22Rv1 (cell line): ENCODE measurements around the gene ALDH3A2.
A peak's percentile ranks its signal among the peaks of the same experiment; 100 is the strongest.

ENCODE experiments used
- H3K27ac ChIP-seq: fragments of 450-650 bp; 2 replicates; pipeline ENCODE4 v1.5.1; 2017
- ZFX ChIP-seq: fragments of 450-650 bp; IDR thresholded peaks from 2 replicates; pipeline ENCODE4 v1.6.1; 2017; ENCODE audit warnings: antibody characterized with exemption, borderline replicate concordance
- TF ChIP-seq, protein P1 (sequence below): fragments of 450-650 bp; IDR thresholded peaks from 2 replicates; pipeline ENCODE4 v1.5.1; 2017; ENCODE audit warnings: mild to moderate bottlenecking

Gene ALDH3A2

DNA sequence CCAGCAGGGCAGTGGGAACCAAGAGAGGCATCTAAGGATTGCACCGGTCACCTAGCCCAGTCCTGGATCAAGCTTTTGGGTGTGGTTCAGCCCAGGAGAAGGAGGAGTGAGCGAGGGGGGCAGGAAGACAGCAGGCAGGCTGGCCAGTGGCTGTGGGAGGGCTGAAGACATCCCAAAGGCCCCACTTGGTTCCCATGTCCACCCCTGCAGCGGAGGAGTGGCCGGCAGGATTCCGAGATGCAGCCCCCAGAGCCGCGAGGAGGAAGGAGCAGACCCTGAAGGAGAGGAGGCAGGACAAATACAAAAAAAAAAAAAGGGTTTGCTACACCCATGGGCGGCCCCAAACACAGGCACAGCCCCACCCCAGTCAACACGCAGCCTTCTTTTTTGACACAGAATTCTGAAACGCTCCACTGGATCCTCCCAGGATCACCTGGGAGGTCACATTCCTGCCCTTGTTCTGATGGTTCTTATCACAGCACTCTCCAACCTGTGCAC is 68.9 kb downstream of the ALDH3A2 start:
- H3K27ac ChIP-seq: no peak overlapping the region
- TF ChIP-seq, protein P1, sequence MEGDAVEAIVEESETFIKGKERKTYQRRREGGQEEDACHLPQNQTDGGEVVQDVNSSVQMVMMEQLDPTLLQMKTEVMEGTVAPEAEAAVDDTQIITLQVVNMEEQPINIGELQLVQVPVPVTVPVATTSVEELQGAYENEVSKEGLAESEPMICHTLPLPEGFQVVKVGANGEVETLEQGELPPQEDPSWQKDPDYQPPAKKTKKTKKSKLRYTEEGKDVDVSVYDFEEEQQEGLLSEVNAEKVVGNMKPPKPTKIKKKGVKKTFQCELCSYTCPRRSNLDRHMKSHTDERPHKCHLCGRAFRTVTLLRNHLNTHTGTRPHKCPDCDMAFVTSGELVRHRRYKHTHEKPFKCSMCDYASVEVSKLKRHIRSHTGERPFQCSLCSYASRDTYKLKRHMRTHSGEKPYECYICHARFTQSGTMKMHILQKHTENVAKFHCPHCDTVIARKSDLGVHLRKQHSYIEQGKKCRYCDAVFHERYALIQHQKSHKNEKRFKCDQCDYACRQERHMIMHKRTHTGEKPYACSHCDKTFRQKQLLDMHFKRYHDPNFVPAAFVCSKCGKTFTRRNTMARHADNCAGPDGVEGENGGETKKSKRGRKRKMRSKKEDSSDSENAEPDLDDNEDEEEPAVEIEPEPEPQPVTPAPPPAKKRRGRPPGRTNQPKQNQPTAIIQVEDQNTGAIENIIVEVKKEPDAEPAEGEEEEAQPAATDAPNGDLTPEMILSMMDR: no peak
- no peak for TF ChIP-seq ZFX

DNA sequence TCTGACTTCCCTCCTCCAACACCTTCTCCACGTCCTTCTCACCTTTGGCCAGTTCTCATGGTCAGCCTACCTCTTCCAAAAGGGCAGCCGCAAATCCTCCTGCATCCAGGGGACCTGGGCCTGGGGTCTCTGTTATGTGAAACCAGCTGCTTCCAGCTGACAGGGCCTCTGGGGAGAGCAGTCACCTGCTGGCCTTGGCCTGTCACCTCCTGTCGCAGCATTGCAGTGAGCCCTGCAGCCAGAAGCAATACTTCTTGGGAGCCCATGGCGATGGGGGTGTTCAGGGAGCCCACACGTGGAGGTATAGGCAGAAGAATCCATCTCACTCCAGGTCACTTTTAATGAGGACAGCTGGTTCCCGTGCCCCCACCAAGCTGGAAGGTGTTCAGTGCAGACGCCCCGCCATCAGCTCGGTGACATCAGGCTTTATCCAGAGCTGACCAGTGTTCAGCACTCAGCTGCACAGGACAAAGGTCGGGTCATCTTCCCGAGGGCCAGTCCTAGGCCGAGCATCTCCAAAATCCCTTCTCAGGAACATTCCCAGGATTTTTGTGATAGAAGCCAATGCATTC is 69.6 kb downstream of the ALDH3A2 start:
- TF ChIP-seq ZFX: no peak
- TF ChIP-seq, protein P1: no peak
- H3K27ac ChIP-seq: no peak overlapping the region

DNA sequence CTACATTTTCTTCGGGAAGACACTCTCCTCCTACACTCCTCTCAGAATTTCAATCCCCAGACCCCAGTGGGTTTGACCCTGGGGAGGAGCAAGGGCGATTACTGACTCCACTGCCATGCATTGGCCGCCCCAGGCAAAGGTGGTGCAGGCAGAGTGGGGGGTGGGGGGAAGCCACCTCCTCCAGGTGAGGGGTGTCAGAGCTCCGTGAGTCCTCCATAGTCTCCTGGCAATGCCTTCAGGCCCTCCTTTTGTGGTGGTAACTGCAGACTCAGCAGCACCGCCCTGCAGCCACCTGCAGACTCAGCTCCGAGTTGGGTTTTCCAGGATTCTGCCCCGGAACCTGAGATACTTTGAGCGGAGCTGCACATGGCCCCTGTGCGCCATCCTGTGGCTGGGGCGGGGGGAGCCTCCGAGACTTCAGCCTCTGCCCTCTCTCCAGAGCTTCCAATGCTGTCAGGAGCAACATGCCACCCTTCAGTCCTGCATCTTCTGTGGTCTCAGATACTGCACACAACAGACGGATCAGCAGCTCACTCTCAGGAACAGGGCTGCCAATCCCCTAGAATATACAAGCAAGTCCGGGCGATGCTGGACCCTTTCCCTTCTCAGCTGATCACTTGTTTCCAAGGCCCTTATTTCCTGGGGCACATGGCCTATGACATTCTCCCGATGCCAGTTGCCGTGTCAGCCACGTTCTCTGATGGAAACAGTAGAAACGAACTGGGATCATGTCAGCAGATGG is 70.2 kb downstream of the ALDH3A2 start:
- no peak overlapping the region for H3K27ac ChIP-seq
- no peak for TF ChIP-seq ZFX
- TF ChIP-seq, protein P1: peak; percentile 51

DNA sequence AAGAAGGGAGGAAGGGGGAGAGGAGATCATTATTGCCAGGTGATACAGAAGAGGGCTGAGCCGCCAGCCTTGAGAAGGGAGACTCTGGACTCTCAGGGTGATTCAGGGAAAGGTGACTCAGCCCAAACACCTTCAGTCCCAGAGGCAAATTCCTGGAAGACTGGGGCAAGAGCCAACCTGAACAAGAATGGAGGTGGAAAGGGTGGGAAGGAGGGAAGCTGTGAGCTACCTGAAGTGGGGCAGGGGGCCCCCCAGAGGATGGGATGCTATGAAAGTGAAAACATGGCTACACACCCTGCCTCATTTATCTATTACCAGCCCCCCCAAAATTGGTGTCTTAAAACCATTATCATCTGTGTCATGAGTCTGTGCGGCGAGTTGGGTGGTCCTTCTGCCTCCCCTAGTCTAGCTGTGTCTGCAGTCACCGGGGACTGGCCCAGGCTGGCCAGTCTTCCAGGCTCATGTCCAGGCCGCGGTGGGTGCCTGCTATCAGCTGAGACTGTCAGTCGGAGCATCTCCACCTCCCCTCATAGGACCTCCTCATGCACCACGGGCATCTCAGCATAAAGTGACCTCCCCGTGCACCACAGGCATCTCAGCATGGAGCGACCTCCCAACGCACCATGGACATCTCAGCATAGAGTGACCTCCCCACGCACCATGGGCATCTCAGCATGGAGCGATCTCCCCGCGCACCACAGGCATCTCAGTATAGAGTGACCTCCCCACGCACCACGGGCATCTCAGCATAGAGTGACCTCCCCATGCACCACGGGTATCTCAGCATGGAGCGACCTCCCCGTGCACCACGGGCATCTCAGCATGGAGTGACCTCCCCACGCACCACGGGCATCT is 71.0 kb downstream of the ALDH3A2 start:
- TF ChIP-seq ZFX: no peak
- TF ChIP-seq, protein P1: no peak
- H3K27ac ChIP-seq: no peak overlapping the region

DNA sequence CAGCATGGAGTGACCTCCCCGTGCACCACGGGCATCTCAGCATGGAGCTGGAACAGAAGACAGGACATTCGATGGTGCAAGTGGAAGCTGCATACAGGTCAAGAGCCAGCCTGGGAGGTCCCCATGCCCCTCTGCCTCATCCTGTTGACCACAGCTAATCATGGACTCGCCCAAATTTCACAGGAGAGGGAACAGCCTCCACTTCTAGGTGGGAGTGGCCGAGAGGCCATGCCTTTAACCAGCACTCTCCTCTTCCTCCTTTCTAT is 71.6 kb downstream of the ALDH3A2 start:
- no peak overlapping the region for H3K27ac ChIP-seq
- TF ChIP-seq ZFX: no peak
- TF ChIP-seq, protein P1: no peak

DNA sequence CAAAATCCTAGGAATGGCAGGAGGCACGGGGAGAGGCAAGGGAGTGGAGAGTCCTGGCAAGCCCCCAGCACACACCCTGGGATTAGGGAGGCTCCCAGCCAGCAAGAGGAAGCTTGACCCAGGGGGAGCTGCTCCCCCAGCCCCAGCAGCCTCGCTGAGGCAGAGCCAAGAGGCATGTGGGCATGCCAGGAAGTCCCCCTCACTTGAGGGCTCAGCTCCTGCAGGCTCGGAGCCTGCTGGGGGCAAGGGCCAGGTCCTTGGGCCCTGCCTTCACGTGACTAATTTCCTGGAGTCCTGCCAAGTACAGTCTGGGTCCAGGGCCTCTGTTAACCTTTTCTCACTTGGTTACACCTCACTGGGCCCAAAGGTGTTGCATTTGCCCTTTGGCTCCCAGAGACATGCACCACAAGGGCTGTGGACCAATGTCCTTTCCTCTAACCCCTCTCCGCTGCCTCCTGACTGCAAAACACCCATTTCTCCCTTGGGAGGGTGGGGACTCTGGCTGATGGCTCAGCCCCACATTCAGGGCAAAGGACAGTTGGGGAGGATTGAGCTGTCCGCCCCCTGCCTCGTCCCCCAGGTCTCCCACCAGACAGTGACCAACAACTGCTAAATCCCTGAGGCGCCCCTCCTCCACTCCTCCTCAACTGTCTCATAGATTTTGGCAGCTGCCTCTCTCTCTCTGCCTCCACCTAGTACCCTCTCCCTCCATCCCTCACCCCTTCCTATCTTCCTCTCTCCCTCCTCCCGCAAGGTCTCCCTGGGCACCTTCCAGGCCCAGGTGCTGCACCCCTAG is 72.3 kb downstream of the ALDH3A2 start:
- TF ChIP-seq, protein P1: no peak
- TF ChIP-seq ZFX: no peak
- H3K27ac ChIP-seq: no peak overlapping the region
